LHCN-M2 (cell line): Measurements from ENCODE around the gene STAB1. TPM values are rescaled to one million over a fixed set of nuclear protein-coding genes. Genes with fewer than 3 reads are reported as not detected.

Experiments used
- DNase-seq: peaks from one replicate; pipeline ENCODE4 v3.0.0-alpha.2; 2012; ENCODE audit warnings: low read depth
- total RNA-seq: library from RNA; depleted of rRNA; stranded (reverse); fragments of >200 nt; gene quantifications from 2 replicates; pipeline ENCODE4 v1.2.3, GENCODE V29; 2014

The STAB1 gene
- total RNA-seq, 1 experiment from 2014 or later: under 0.01 TPM

- DNase-seq: no peak
Observed at GRCh38 chr3:52483577-52484381, 11.4 kb upstream of the STAB1 start.

GRCh38 chr3:52484680-52485461 lies 10.3 kb upstream of the STAB1 start:
- no peak for DNase-seq

DNA sequence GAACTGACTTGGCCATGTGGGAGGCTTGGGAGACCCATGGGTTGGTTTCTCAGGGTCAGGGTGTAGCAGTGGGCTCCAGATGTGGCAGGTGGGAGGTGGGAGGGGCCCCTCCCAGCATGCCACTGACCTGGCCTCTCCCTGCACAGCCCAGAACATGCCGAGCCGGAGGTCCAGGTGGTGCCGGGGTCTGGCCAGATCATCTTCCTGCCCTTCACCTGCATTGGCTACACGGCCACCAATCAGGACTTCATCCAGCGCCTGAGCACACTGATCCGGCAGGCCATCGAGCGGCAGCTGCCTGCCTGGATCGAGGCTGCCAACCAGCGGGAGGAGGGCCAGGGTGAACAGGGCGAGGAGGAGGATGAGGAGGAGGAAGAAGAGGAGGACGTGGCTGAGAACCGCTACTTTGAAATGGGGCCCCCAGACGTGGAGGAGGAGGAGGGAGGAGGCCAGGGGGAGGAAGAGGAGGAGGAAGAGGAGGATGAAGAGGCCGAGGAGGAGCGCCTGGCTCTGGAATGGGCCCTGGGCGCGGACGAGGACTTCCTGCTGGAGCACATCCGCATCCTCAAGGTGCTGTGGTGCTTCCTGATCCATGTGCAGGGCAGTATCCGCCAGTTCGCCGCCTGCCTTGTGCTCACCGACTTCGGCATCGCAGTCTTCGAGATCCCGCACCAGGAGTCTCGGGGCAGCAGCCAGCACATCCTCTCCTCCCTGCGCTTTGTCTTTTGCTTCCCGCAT lies 7.9 kb upstream of the STAB1 start:
- DNase-seq: no peak

GRCh38 chr3:52487788-52488691 lies 7.1 kb upstream of the STAB1 start:
- no peak for DNase-seq

GRCh38 chr3:52488746-52489145 lies 6.4 kb upstream of the STAB1 start:
- DNase-seq: no peak

- DNase-seq: no peak
Observed at GRCh38 chr3:52489453-52489852, 5.7 kb upstream of the STAB1 start.

DNA sequence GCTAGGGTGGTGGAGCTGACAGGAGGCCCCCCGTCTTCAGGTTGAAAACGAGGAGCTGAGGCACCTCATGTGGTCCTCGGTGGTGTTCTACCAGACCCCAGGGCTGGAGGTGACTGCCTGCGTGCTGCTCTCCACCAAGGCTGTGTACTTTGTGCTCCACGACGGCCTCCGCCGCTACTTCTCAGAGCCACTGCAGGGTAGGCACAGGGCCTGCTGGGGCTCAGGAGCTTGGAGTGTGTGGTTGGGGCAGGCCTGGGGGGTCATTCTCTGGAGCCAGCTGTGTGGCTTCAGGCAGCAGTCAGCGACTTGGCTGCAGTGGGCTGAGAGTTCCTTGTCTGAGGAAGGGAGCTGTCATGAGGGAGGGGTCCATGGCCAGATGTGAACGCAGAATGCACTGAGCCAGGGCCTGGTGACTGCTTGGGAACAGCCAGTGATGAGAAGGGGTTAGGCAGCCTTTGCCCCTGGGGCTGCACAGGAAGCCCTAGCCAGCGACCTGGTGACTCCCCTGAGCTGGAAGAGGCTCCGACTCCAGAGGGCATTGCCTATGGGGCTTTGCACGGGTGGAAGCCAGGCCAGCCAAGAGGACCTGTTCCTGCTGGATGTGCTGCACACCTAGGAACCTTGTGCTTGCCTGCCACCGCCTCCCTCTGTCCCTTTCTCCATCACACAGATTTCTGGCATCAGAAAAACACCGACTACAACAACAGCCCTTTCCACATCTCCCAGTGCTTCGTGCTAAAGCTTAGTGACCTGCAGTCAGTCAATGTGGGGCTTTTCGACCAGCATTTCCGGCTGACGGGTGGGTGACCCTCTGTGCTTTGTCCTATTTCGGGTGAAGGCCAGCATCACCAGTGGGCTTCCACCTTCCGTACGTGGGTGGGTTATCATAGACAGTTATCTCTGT lies 4.9 kb upstream of the STAB1 start:
- DNase-seq: no peak

- no peak for DNase-seq
Observed at GRCh38 chr3:52490939-52491526, 4.1 kb upstream of the STAB1 start.

DNA sequence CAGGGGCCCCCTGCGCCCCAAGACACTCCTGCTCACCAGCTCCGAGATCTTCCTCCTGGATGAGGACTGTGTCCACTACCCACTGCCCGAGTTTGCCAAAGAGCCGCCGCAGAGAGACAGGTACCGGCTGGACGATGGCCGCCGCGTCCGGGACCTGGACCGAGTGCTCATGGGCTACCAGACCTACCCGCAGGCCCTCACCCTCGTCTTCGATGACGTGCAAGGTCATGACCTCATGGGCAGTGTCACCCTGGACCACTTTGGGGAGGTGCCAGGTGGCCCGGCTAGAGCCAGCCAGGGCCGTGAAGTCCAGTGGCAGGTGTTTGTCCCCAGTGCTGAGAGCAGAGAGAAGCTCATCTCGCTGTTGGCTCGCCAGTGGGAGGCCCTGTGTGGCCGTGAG lies 3.1 kb upstream of the STAB1 start:
- DNase-seq: no peak

DNA sequence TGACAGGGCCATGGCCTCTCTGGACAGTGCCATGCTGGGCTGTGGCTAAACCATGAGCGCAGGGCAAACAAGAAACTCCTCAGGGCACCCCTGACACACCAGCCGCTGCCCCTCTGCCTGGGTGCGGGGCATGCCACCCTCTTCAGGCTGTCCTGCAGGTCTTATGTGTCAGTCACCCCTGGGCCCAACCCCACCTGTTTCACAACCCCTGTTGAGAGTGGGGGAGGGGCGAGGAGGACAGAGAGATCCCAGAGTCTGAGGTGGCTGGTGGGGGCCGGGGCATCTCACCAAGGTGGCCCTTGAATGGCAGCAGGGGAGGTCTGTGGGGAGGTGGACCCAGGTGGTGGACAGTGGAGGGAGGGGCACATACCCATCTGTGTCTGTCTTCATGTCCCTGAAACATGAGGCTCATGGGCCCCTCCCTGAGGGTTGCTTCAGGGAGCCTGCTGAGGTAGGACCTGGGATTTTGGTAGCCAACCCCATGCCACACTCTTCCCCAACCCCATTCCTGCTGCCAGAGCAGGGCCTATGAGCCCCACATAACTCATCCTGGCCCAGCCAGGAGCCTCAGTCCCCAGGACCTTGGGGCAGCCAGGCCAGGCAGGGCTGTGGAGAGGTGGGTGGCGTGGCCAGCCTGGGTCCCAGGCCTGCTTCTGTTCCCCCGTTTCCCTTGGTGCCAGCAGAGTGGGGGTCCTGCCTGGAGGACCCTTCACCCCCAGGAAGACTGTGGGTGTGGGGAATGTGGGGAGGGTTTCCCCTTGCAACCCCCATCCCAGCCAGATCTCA lies 1.7 kb upstream of the STAB1 start:
- no peak for DNase-seq

- DNase-seq: no peak
Observed at GRCh38 chr3:52494445-52494844, 693 bp upstream of the STAB1 start.

DNA sequence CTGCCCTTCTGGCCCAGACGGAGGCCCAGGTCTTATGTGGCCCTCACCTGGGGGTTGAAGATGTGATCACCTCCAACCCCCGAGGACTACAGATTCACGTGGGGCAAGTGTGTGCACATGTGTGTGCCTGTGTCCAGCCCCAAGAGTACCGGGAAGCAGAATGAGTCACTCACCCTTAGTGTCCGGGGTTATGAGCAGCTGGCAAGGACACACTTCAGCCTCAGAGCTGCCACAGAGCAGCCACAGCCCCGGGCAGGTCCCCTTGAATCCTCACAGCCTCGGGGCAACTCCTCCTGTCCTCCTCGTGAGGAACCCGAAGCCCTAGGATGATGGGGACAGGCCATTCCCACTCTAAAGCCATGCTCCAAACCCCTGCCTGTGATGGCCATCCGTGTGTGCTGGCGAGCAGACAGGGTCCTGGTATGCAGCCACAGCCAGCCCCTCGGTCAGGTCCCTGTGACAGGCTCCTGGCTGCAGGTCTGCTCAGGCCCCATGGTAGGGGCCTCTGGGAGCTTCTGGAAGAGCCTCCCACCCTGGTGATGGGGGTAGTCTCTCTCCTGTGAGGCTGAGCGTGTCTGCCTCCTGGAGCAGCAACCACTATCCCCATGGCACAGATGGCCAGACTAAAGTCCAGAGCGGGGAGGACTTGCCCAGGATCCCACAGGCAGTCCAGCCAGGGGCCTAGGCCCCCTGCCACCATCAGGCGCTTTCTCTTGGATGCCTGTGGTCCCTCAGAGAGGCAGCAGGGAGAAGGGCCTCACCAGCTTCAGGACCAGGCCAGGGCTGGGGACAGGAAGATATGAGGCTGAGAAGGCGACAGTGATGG lies 852 bp downstream of the STAB1 start:
- peak; percentile 78 for DNase-seq

- peak; percentile 83 for DNase-seq
Observed at GRCh38 chr3:52498137-52499054, 3.3 kb downstream of the STAB1 start.

- no peak for DNase-seq
Observed at GRCh38 chr3:52501046-52501445, 5.9 kb downstream of the STAB1 start.

DNA sequence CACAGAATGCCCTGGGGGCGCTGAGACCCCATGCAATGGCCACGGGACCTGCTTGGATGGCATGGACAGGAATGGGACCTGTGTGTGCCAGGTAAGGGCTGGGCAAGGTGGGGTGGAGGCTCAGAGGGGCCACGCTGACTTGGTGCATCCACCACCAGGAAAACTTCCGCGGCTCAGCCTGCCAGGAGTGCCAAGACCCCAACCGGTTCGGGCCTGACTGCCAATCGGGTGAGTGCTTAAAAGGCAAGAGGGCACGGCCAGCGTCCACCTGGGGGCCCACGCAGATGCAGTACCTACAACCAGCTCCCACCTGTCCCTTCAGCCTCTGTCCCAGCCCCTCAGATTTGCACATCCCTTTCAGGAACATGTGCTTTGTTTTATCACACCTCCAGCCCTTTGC lies 6.9 kb downstream of the STAB1 start:
- no peak for DNase-seq

GRCh38 chr3:52502808-52503350 lies 7.7 kb downstream of the STAB1 start:
- DNase-seq: no peak
